HL-60/S4 treated with phorbol 12-myristate 13-acetate at 8.2 ng/mL for 4 days and 3 days (cell line): ENCODE data around the gene L3MBTL1.
"Not testable (repeated sequence)": the region's sequence is repeated elsewhere in the genome, so short reads cannot be mapped to it uniquely, and the experiment has no call there.

ENCODE experiments used
- in situ Hi-C: fragments of 300-500 bp; cut with MboI; formaldehyde crosslinking; loops from 2 replicates; pipeline ENCODE4 v1.15.0; 2022; ENCODE audit warnings: low sequenced_read_pairs

The L3MBTL1 gene

DNA sequence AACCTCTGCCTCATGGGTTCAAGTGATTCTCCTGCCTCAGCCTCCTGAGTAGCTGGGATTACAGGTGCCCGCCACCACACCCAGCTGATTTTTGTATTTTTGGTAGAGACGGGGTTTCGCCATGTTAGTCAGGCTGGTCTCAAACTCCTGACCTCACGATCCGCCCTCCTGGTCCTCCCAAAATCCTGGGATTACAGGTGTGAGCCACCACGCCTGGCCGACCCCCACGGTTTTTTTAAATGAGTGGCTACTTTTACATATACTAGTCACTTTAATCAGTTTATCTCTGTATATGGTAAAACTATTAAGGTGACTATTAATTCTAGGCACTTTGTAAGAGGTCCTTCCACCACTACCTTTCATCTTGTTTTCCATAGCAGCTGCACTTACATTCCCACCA lies 5.5 kb upstream of the L3MBTL1 start:
- in situ Hi-C loops, result not testable (repeated sequence)

DNA sequence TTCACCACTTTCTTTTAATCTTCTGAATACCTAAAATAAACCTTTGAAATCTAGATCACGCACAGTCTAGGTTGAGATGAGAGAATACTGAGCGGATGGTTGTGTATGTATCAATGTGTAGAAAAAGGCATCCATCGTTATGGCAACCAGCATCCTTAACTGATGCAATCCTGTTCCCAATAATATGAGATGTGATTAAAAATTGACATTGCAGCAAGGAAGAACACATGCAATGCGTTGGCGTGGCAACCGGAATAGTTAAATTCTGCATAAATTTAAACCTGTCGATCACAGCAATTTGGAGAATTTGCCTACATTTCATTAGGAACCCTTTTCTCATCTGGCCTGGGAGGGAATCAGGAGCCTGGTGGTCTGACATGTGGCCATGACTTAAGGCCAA lies 1.3 kb upstream of the L3MBTL1 start:
- in situ Hi-C loops, result no loop called here

DNA sequence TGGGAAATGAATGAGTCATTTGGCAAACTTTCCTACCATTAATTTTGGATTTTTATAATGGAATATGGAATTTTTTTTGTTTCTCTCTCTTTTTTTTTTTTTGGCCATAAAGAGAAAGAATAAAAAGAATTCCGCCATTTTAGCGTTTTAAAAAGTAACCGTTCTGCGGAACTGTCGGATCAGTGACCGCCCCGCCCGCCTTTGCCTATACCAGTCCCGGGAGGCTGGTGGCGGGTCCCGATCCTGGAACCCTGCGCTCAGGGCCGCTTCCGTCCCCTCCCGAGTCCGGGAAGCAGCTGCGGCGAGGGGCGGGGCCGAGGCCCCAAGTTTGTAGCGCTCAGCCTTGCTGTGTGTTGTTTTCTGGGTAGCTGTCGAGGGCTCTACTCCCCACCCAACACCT lies 609 bp downstream of the L3MBTL1 start:
- in situ Hi-C loops, result no loop called here

DNA sequence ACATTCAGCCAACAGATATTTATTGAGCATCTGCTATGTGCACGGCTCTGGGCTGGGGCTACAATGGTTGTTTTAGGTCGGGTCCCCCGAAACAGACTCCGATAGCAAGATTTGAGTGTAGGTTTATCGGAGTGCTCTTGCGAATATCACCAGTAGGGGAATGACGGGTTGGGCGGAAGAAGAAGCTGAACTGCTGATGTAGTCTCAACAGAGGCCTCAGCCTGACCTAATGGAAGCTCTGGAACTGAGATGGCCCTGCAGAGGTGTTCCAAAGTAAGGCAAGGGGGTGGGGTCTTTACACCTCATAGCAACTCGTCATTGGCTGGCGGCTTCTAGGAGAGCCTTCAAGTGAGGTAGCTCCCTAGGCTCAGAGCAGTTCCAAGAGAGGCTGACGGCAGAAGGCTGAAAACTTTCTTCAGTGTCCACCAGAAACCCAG lies 1.1 kb downstream of the L3MBTL1 start:
- in situ Hi-C loops, result no loop called here

DNA sequence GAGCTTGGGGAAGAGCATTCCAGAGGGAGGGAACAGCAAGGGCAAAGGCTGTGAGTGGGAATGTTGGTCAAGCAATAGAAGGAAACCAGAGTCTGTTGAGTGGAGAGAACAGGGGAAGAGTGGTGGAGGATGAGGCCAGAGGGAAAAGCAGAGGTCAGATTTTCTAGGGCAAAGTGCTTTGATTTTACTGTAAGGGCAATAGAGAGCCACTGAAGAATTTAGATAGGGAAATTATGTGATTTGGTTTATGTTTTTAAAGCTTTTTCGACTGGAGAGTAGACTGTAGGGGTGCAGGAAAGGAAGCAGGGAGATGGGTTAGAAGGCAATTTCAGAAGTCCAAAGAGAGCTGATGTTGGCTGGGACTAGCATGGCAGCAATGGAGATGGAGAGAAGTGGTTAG lies 4.4 kb downstream of the L3MBTL1 start:
- in situ Hi-C loops, result no loop called here

DNA sequence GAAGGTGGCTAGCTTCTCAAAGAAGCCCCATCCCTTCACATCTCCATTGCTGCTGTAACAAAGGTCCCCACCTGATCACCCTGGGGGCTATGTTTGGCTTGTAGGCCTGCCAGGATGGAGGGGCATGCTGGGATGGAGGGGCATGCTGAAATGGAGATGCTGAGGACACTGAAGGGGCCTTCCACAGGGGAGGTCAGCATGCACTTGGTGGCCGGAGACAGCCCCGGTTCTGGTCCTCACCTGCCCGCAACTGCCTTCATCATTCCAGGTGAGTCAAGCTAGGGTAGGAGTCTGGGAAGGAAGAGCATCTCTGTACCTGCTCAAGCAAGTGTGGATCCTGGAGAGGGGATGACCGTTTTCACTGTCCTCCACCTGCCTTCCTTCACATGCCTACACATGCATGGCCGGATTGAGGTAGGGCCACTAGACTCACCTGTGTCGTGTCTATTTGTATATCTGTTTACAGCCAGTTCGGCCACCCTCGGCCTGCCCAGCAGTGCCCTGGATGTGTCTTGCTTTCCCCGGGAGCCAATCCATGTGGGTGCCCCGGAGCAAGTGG lies 6.0 kb downstream of the L3MBTL1 start:
- in situ Hi-C loops, result no loop called here

DNA sequence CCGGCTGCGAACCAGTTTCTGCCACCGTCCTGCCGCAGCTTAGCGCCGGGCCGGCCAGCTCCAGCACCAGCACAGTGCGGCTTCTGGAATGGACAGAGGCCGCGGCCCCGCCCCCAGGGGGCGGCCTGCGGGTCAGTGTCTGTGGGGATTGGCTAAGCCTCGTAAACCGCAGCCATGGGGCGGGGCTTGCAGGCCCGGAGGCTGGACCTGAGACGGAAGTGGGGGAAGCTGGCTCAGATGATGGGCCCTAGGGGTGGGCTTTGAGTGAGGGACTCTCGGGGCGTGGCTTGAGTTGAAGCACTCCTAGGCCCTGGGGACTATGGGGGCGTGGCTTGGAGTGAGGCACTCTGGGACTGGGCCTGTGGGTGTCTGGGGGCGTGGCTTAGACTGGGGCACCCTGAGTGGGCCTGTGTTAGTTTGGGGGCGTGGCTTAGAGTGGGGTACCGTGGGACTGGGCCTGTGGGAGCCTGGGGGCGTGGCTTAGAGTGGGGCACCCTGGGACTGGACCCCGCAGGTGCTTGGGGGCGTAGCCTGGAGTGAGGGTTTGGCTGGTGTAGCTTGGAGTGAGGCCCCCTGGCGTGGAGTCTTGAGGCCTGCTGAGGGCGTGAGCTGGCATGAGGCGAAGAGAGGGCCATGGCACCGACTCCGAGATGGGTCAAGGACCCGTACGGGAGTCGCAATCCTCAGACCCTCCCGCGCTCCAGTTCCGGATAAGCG lies 6.6 kb downstream of the L3MBTL1 start:
- in situ Hi-C loops, result no loop called here

DNA sequence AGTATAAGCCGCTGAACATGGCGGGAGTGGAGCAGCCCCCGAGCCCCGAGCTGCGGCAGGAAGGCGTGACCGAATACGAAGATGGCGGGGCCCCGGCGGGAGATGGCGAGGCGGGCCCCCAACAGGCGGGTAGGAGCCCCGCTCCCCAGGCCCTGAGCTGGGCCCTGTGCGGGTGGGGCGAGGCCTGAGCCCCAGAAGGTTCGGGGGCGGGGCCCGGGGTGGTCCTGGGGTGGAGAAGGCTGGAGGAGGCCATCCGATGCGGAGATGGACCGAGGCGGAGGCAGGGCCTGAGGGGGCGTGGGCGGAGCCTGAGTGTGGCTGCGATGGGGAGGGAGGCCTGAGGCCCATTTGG lies 7.1 kb downstream of the L3MBTL1 start:
- in situ Hi-C loops, result no loop called here

DNA sequence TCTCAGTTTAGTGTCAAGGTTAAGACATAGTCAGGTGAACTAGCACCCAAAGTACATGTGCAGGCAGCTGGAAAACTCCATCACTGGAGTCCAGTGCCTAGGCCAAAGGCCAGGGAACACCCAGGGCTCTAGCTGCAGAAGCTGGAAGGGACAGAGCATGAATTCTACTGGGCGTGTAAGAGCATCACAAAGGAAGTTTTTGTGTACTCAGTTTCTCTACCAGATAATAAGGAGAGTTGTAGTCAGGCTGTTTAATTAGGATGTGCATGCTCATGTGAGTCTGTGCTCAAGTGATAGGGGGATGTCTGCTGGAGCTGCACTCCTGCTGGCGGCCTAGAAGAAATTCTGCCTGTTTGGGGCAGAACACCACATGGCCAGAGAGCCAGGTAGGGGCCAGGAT lies 8.1 kb downstream of the L3MBTL1 start:
- in situ Hi-C loops, result no loop called here

DNA sequence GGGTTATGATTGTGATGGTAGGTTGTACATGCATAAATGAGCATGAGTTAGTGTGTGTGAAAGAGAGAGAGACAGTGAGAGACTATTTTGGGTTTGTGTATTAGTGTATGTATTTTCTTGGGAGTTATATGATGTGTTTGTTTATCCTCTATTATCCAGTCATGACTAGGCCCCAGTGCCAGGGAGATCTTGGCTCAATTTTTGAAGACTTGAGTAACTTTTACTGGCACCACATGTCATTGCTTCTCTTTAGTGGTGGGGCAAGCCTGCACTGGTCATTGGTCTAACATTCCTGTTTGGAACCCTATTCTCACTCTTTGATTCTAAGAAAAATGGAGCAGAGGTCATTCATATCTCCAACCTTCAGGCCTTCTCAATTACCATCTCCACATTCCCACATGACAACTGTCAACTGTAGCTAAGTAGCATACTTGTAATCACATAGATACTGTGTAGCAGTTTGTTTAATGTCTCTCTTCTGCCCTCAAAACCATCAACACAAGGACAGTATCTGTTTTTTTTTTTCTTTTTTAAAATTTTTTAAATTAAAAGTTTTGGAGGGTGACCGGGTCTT lies 8.8 kb downstream of the L3MBTL1 start:
- in situ Hi-C loops, result no loop called here

DNA sequence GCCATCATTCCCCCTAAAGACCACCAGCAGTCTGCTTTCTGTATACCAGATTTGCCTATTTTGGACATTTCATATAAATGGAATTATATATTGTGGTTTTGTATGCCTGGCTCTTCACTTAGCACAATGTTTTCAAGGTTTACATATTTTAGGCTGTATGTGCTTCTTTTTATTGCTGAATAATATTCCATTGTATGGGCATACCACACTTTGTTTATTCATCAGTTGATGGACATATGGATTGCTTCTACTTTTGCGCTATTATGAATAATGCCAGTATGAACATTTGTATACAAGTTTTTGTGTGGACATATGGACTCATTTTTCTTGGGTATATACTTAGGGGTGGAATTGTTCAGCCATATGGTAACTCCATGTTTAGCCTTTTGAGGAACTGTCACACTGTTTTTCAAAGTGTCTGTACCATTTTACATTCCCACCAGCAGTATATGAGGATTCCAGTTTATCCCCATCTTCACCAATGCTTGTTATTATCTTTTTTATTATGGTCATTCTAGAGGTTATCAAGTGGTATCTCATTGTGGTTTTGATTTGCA lies 12.7 kb downstream of the L3MBTL1 start:
- in situ Hi-C loops, result no loop called here

DNA sequence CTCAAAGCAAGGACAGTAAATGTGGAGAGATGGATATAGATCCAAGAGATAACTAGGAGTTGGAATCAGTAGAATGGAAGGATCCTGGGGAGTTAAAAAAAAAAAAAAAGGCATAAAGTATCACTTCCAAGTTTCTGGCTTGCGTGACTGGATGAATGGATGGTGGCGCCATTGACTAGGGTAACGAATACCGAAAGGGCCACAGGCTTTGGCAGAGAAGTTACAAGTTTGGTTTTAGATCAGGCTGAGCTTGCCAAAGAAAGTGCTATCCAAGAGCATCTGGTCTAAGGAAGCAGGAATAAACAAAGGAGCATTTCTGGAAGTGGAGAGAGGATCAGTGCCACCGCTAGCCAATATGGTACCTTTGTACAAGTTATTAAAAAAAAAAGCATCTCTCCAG lies 17.5 kb downstream of the L3MBTL1 start:
- in situ Hi-C loops, result loop anchor here (25.0 kb wide), 1 partner anchor 562 kb away; no protein-coding TSS in a partner anchor

DNA sequence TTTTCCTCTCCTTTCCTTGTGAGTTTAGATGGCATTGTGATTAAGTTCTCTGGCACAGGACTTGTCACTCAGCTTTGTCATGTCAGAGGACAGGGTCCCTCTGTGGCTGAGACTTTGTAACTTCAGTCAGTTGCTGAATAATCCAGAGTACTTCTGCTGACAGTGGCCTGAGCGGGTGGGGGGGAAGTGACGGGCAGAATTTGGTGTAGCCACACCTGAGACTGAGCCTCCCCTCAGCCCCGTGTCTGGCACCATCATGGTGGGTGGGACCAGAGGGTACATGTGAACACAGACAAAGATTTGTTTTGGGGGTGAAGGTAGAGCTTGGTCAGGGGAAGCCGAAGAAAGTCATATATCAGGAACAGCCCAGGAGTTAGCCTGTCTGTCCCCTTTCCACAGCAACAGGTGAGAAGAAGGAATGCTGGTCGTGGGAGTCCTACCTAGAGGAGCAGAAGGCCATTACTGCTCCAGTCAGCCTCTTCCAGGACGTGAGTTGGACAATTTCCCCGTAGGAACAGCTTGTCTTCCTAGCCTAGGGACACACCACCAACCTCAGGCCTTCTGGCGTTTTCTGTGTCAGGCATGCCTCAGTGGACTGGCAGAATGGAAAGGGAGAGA lies 20.9 kb downstream of the L3MBTL1 start:
- in situ Hi-C loops, result loop anchor here (25.0 kb wide), 1 partner anchor 559 kb away; no protein-coding TSS in a partner anchor

DNA sequence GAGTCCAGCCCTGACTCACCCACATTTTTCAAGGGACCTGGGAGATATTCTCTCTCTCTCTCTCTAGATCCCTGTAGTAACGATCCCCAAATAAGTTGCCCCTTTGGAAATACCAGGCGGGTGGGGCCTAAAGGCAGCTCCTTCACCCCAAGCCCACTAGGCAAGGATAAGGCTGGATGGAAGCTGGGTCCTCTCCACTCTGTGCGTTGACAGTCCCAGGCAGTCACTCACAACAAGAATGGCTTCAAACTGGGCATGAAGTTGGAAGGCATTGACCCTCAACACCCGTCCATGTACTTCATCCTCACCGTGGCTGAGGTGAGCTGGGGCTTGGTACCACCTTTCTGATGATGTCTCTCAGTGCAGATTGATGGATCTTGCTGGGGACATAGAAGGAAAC lies 21.6 kb downstream of the L3MBTL1 start:
- in situ Hi-C loops, result loop anchor here (25.0 kb wide), 1 partner anchor 558 kb away; no protein-coding TSS in a partner anchor

DNA sequence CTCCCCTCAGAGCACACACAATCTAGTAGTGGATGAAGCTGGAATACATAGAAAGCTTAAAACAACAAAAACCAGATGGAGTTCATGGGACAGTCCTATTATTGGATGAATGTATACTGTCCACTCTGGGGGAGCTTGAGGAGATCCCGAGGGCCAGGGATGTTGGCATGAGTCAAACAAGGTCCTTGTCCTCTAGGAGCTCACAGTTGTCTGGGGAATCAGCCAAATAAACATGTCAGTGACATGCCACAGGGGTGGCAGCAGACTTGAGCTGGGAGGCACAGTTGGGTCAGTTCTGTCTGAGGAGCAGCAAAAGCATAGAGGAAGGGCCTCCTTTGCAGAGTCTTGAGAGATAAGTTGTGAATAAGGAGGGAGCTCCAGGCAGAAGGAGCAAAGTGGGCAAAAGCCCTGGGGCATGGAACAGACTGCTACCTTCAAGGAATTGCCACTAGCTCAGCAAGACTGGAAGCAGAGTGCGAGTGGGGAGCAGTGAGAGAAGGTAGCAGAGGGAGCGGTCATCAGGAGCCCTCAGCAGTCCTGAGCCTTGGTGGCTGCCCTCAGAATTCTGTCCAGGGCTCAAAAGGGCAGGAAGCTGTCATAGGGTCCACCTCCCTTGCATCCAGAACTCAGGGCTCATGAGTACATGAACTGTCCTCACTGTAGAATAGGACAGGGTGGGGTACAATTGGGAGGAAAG lies 22.1 kb downstream of the L3MBTL1 start:
- in situ Hi-C loops, result loop anchor here (25.0 kb wide), 1 partner anchor 558 kb away; no protein-coding TSS in a partner anchor

DNA sequence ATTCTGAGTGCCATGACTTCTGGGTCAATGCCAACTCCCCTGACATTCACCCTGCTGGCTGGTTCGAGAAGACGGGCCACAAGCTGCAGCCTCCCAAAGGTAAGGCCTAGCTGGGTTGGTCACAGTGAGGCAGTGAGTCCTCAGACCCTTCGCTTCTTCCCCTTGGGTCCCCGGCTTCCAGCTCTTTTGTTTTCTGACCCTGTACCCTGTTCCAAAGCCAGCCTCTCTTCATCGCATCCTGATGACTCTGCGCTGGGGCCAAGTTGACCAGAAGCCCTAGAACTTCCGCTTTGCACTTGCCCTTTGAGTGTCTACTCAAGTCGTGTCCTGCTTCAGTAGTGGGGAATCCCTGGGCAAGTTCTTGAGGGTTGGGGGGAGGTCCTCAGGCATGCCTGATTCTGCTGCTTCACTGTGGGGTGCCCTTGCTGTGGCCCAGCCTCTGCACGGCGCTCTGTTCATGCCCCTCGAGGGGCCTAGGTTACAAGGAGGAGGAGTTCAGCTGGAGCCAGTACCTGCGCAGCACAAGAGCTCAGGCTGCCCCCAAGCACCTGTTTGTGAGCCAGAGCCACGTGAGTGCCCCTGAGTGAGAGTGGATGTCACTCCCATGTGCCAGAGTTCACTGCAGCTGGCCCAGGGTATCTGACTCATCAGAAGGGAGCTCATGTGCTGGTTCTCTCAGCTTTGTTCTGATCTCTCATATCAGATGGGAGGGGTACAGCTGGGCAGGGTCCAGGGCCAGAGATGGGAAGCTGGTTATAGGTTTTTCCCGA lies 23.0 kb downstream of the L3MBTL1 start:
- in situ Hi-C loops, result loop anchor here (25.0 kb wide), 1 partner anchor 557 kb away; no protein-coding TSS in a partner anchor

DNA sequence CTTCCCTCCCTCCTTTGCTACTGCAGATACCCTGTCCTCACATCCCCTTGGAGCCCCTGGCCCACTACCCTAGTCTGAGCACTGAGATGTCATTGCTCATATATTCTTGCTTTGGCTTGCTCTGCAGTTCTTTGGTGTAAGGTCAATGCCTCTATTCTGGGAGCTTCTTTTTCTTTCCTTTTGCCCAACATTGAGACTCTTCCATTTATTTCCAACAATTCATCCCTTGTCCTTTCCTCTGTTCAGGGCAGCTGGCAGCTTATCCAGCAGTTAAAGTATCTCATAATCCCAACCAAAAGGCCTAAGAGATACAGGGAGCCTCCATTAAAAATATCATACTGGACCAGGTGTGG lies 23.6 kb downstream of the L3MBTL1 start:
- in situ Hi-C loops, result loop anchor here (25.0 kb wide), 1 partner anchor 556 kb away; no protein-coding TSS in a partner anchor

DNA sequence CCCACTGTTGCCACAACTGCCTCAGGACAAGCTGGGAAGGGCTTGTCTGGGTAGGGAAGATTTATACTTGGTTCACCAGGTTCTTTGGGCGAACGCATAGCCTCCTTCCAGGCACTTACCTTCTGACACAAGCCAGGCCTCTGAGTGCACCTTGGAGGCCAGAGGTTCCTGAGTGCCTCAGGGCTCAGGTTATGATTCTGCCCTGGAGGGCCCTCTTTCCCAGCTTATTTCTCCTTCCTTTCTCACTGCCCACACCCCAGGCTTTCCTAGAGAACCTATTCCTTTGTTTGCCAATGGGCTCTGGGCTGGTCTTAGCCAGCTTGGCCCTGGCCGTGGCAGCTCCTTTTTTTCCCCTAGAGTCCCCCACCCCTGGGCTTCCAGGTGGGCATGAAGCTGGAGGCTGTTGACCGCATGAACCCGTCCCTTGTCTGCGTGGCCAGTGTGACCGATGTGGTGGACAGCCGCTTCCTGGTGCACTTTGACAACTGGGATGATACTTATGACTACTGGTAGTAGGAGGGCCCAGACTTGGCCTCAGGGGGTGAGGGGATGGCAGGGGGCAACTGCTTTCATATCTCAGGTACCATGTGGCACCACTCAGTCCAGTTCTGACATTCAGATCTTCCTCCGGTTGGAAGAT lies 25.0 kb downstream of the L3MBTL1 start:
- in situ Hi-C loops, result loop anchor here (25.0 kb wide), 1 partner anchor 555 kb away; no protein-coding TSS in a partner anchor

DNA sequence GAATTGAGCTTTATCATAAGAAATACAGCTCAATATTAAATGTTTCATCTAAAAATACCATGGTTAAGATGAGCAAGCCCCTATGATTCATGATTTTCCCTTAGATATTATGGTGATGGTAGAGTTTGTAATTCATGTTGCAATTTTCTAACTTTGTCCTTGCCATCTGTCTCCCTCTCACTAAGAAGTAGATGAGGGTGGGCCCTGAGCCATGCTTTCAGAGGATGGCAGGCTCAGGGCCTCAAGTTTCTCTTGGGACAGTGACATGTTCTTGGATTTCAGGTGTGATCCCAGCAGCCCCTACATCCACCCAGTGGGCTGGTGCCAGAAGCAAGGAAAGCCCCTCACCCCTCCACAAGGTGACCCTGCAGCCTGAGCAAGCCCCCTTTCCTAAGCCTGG lies 25.6 kb downstream of the L3MBTL1 start:
- in situ Hi-C loops, result loop anchor here (25.0 kb wide), 1 partner anchor 554 kb away; no protein-coding TSS in a partner anchor
